ENCODE results near the gene CIROP.
"Not testable (repeated sequence)": the region's sequence is repeated elsewhere in the genome, so short reads cannot be mapped to it uniquely, and the experiment has no call there.

The CIROP gene

DNA sequence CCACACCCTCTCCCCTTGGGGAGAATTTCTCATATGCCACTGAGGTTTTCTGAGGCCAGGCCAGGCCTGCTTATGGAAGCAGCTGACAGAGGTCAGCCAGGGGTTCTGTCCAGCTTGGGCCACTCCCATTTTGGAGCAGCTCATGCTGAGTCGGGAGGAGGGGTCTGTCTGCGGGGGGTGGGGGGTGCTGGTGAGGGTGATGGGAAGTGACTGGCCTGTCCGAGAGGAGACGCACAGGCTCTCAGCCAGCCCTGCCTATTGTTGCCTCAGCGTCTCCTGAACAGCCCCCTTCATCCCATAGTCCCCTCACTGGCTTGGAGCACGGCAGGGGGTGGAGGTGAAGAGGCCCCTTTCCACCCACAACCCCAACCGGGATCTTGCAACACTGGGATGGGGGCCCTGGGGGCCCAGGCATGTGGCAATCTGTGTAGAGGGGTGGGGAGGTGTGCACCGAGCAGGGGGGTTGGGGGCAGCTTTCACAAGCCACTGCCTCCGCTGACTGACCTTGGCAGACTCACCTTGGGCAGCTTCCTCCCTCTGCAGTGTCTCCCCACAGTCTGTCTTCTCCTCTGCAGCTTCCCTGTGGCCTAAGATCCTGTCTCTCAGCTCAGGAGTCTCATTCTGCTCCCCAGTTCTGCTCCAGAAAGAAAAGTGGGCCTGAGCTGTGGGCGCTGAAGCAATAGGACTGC is 8.8 kb upstream of the CIROP start:
- no peak for DNase-seq (ENCODE audit: low read depth in 3 of 3)

DNA sequence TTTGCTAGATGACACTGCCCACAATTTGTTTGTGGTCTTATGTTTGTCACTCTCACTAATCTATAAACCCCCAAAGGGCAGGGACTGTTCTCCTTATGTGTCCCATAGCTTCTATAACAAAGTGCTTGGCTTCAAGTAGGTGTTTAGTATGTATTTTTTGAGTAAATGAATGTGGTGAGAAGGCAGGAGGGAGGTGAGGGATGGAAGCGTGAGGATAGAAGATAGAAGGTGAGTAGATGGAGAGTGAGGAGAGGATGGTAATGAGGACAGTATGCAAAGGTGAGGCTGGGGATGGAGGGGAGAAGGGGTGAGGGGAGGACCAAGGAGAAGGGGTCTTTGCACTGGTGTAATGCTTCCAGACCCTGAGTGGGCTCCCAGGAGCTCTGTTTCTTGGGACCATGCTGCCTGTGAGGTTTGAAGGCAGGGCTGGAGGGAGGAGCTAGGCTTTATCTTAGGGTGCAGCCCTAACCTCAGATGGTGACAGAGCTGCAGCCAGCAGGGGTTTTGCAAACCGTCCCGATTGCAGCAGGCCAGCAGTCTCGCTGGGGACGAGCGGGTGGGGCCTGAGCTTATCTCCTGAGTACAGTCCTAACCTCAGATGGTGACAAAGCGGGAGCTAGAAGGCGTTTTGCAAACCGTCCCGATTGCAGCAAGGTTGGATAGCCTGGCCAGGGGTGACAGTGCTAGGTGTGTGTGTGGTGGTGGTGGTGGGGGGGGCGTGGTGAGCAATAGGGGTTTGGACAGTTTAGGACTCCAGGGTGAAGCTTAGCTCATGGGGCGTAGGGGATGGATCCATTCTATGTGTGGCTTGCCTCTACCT is 7.8 kb upstream of the CIROP start:
- DNase-seq (ENCODE audit: low read depth in 3 of 3), result no peak

DNA sequence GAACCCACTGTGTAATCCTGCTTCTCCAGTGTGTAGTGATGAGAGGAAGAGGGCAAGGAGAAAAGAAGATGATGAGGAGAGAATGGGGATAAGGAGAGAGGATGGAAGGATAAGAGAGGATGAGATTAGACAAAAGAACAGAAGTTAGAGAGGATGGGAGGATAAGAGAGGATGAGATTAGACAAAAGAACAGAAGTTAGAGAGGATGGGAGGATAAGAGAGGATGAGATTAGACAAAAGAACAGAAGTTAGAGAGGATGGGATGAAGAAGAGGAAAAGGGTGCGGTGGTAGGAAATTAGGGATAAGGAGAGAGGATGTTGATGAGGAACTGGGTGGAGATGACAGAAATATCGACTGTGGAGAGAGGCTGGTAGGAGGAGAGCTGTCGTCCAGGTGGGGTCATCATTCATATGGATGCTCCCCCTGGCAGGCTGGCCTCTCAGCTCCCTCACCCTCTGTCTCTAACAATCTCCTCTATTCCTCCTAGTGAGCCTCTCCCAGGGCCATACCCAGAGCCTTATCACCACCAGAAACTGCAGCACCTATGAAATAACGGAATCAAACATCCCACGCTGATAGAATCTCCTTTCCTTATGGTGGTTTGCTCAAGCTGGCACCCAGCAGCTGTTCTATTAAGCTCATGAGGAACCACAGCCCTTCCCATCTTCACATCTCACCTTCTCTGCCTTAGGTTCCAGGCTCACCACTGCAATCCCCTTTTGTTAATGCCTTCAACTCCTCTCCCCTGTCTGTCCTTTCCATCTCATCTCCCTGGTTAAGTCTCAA is 6.0 kb upstream of the CIROP start:
- no peak for DNase-seq (ENCODE audit: low read depth in 3 of 3)

DNA sequence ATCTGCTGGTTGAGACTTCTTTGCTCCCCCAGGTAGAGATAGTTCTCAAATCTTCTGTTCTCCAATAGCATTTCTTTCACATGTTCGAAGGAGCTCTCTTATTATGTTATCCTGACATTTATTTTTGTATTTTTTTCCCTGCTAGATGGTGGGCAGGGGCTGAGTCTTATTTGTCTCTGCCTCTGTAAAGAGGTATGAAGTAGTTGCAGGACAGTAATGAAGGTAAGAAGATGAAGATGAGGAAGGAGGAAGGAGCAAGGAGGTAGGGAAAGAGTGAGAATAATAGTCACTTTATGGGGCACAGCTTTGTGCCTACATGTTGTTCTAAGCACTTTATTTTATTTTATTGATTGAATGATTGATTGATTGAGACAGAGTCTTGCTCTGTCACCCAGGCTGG is 5.0 kb upstream of the CIROP start:
- no peak for DNase-seq (ENCODE audit: low read depth in 3 of 3)

DNA sequence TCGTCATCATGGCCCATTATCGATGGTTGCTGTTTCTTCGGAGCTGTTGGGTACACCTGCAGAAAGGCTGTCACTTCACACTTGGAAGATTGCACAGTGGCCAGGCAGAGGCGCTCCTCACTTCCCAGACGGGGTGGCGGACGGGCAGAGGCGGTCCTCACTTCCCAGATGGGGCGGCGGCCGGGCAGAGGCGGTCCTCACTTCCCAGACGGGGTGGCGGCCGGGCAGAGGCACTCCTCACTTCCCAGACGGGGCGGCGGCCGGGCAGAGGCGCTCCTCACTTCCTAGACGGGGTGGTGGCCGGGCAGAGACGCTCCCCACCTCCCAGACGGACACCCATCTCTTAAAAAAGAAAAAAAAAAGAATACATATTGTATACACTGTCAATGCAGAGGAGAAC is 3.4 kb upstream of the CIROP start:
- DNase-seq (ENCODE audit: low read depth in 3 of 3), result not testable (repeated sequence)

DNA sequence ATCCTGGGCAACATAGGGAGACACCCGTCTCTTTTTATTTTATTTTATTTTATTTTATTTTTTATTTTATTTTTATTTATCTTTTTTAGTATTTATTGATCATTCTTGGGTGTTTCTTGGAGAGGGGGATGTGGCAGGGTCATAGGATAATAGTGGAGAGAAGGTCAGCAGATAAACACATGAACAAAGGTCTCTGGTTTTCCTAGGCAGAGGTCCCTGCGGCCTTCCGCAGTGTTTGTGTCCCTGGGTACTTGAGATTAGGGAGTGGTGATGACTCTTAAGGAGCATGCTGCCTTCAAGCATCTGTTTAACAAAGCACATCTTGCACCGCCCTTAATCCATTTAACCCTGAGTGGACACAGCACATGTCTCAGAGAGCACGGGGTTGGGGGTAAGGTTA is 2.8 kb upstream of the CIROP start:
- not testable (repeated sequence) for DNase-seq (ENCODE audit: low read depth in 3 of 3)

DNA sequence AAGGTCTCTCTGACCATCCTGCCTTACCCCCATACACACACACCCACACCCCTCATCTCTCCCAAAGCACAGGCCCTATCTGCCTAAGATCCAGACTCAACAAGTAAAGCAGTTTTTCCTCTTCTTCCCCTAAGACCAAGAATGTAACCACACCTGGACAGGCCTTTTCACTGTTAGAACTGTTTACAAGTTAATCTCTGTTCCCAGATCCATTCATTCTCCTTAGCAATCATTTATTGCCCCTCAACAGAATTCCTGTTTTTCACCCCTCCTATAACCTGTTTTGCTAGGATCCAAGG is 1.9 kb upstream of the CIROP start:
- DNase-seq (ENCODE audit: low read depth in 3 of 3), result no peak

DNA sequence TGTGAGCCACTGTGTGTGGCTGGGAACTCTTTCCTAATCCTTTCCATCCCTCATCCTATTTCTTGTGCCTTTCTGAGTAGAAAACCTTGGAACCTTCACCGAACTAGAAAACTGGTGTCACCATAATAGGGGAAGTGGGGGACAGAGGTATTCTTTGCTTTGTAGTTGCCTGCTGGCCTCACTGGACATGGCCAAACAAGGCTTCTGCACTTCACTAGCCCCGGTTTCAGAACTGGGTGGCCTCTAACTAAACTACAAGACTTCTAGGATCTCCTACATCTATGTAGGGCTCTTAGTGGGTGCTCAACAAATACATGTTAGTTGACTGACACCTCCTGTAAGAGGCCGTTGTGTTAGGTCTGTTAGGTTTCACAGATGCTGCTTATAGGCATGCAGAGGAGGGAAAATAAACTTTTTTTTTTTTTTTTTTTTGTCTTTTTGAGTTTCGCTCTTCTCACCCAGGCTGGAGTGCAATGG is 597 bp upstream of the CIROP start:
- DNase-seq (ENCODE audit: low read depth in 3 of 3), result no peak

DNA sequence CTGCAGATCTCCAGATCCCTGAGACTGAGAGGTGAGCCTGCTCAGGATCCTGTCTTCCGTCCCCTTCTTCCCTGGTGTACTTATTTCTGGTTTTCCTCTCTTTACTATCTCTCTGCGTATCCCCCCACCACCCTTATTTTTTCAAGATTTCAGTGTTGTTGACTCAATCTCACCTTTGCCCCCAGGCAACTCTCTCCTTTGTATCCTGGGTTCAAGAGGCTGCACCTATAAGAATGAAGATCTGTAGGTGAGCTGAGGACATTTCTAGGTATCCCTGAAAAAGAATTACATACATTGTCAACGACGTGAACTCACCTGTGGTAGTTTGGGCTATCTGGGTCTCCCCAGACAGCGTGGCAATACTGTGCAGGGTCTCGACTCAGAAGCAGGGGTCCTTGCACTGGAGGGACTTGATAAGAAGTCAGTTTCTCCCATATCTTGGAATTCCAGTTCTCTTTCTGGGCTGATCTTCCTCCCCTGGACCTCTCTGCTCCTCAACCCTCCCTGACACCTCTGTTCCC is 659 bp downstream of the CIROP start:
- DNase-seq (ENCODE audit: low read depth in 3 of 3), result no peak

DNA sequence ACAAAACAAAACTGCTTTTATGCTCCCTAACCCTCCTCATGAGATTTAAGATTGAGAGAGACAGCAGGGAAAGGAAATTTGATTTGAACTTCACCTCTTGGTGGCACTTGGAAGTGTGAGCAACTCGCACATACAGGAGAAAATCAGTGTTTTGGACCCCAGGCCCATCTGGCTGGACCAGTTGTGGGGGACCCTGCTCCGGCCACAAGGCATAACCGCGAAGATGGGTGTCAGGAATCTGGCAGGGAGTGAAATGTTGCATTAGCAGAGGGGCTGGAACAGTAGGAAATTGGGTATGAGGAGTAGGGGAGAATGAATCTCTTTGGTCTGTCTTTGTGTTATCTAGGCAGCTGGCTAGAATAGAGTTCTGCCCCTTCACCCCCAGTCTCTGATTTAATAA is 1.2 kb downstream of the CIROP start:
- no peak for DNase-seq (ENCODE audit: low read depth in 3 of 3)

DNA sequence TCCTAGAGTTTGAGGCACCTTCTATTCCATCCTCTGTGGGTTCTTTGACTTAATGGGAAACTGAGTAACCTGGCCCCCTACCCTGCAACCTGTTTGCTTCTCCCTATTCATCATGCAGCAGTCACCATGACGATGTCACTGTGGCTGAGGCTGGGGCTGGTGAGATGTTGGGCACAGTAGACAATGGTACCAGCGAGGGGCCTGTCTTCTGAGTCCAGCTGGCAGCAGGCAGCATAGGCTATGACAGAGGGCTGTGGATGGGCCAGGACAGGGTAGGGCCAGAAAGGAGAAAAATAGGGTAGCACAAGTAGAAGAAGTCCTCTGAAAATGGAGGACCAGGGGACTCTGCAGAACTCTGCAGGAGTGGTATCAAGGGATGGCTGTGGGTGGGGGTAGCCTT is 2.0 kb downstream of the CIROP start:
- no peak for DNase-seq (ENCODE audit: low read depth in 3 of 3)

DNA sequence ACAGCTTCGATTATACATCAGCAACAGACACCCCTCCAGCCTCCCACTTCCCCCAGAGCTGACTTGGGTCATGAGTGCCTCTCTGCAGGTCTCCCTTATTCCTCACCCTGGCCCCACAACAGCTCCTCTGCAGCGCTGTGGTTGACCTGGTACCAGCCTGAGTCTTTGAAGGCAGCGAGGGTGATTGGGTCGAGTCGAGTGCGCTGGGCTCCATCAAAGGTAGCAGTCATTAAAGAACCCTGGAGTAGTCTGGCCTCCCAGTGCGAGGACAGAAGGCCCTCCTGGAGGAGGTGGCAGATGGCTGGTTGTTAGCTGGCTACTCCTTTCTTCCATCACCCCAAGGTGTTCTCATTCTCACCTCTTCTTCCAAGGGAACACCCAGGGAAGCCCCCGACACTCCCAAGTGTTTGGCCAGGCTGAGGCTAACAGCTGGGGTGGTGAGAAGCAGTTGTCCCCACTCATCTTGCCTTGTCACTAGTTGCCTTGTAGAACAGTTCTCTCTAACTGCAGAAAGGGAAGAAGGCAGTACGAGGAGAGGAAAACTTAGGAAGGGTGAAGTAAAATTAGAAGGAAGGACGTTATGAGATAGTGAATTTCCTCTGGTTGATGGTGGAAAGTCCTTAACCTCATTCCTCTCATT is 2.7 kb downstream of the CIROP start:
- DNase-seq (ENCODE audit: low read depth in 3 of 3), result no peak

DNA sequence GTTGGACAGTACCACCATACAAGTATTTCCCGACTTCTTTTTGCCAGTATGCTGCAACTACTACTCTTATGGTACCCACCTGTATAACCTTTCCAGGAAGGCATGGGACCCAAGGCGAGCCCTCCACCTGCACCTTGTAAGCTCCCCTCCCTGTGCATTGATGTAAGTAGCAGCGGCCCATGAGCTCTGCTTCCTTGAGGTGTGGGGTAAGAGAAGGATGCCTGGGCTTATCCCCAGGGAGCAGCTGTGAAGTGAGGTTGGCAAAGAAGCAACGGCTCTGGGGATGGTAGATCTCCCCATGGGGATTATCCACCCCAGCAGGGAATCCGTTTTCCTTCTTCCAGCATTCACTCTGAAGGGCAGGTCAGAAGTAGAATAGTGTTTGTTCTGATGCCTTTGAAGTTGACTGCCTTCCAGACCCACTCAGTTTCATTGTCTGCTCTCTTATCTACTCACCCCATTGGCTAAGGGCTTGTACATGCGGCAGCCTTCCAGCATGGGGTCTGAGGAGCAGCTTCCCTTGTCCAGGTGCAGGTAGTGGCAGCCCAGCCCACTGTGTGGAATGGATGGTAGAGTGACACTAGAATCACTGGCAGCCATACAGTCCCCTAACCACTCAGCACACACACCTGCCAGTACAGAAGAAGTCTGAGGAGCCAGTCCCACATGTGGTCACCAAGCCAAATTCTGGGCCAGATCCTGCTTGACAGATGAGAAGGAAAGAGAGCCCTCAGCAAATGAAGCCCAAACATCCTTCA is 3.4 kb downstream of the CIROP start:
- no peak for DNase-seq (ENCODE audit: low read depth in 3 of 3)

DNA sequence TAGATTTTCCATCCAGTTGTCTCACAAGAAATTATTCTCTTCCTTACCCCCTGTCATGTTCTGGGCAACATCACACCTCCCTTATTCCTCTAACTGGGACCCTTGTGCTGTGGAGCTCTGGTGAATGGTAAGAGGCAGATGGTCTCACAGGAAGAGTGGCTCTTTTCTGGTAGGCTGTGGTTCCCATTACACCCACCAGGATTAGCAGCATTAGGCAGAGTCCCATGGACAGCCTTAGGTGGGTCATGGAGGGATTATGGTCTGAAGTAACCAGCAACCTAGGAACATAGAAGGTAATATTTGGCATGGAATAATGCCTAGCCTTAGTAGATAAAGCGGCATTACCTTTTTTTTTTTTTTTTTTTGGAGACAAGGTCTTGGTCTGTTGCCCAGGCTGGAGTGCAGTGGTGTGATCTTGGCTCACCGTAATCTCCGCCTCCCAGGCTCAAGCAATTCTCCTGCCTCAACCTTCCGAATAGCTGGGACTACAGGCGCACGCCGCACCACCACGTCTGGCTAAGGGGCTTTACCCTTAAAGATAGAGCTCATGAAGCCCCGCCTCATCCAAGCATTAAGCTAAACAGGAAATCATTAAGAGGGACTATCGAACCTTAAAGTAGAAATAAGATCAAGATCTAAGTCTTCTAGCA is 5.5 kb downstream of the CIROP start:
- DNase-seq (ENCODE audit: low read depth in 3 of 3), result no peak

DNA sequence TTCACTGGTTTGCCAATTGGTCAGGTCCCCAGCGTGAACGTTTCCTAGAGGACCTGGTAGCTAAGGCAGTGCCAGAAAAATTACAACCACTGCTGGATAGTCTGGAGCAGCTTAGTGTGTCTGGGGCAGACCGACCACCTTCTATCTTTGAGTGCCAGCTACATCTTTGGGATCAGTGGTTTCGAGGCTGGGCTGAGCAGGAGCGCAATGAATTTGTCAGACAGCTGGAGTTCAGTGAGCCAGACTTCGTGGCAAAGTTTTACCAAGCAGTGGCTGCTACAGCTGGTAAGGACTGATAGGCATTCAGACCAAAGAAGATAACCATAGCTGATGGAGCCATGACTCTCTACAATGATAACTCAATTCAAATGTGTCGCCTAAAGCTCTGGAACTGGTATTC is 7.0 kb downstream of the CIROP start:
- no peak for DNase-seq (ENCODE audit: low read depth in 3 of 3)

DNA sequence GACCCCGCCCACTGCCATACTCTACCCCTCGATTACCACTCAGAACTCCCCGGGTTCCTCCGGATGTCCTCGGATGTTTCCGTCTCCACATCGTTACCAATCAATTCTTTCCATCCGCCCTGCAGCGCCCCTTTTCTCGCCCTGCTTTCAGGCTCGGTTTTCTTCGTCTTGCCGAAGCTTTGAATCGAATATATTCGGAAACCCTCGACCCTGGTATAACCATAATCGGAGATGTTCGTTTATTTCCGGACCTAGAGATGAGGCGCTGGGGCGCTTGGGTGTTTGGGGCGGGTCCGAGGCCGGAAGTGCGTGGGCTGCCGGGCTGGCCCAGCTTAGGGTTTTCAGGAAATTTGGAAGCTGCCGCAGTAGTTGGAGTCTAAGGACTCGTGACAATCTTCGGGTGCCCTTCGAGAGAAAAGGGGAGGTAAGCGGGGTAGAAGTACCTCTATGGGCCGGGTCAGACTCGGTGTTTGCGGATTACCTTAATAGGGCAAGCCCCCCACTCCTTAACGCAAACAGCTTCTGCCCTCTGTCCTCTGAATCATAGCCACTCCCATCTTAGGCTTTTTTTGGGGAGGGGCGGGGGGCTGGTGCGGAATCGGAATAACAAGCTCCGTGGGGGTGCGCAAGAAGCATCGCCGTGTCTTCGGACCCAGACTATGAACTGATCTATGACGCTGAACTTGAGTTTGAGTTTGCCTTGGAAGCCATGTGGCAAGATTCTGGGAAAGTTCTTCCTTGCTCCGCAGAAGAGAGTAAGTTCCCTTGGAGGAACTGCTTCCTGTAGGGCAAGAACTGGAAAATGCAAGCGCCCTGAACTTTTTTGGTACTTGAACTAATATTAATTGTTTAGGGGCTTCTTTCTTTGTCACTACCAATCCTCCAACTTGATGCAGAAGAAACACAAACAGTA is 9.3 kb downstream of the CIROP start, which contains the start of gene C14orf119:
Gene C14orf119 (plus strand): TSS at position 310 of the 913 bp plus-strand sequence. CDS start 2,154 bp downstream, outside the sequence.
- DNase-seq (ENCODE audit: low read depth in 3 of 3), result peak in 1 of 3 experiments; percentile 98

DNA sequence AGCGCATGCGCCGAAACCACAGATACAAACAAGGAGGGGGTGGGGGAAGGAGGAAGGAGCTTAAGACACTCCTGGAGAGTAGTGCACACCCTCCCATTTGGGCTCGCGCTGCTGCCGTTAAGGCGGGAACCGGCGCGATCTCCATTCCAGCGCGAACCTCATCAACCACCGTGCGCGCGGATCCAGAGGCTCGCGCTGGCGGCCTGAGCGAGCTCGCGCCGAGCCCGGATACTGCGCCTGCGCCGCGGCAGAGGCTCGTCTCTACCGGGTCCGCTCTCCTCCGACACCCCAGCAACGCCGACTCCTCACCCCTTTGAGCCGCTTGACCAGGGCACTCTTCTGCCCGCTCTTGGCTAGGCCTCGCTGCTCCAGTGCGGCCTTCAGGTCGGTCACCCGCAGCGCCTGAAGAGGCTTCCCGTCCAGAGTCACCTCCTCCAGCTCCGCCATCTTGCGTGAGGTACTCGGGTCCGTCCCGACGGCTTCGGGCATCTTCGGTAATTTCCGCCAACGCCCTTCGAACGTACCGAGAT is 10.1 kb downstream of the CIROP start, which contains the start of gene ACIN1:
Gene ACIN1 (minus strand): TSS at position 471 of the 530 bp plus-strand sequence. CDS start 24 bp downstream, at position 447.
- DNase-seq (ENCODE audit: low read depth in 3 of 3), result peak; percentile 57 to 99 (median 99)

DNA sequence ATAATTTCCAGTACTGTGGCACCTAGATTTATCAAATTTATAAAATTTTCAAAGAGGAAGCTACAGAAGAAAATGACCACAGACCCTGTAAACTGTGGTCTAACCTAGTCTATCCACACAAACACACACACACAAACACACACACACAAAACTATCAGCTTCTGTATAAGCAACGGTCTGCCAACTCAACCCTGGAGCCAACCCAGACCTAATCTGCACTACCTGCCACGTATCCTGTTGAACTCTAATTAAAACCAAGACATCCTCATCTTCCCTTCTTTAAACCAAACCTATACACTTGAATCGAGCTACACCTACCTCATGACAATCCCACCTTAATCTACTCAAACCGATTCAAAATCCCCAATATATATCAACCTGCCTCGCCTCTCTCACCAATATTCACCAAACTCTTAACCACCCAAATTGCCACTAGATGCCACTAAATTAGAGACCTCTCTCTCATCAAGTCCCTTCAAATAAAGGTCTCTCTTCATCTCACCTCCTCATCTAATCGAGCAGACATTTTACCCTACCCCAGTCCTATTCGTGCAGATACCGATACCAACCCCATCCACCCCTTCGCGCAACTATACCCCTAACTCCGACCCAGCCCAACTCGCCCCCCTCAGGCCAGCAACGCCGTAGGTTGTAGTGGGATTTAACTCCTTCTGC is 10.7 kb downstream of the CIROP start:
- no peak for DNase-seq (ENCODE audit: low read depth in 3 of 3)

All from stimulated activated CD4-positive, alpha-beta T cell treated with anti-CD3 and anti-CD28 coated beads, TNF-alpha, amount 100 ng/mL, for 4 hours (primary cell).